Measurements from ENCODE around the gene OTOF.

OTOF gene

DNA sequence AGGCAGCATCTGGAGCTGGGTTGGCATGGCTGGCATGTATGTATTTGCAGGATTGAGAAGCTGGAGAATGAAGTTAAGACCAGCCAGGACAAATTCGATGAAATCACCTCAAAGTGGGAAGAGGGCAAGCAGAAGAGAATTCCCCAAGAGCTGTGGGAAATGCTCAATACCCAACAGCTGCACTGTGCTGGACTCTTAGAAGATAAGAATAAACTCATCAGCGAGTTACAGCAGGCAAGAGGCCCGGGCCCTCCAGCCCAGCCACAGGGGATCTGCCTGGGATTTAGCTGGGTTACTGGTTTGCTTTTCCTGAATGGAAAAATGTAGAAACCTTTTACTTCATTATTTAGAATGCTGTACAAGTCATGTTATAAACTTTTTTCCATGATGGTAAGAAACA is 53.7 kb downstream of the OTOF start:
- no peak overlapping the region for H2AFZ ChIP-seq (ENCODE audit: low read length)
- no peaks in the 10 kb centered on the region for H3F3A ChIP-seq (ENCODE audit: low read depth)
- no peaks in the 10 kb centered on the region for H3K4me1 ChIP-seq (ENCODE audit: insufficient read depth, low read length, poor library complexity, severe bottlenecking)
- no peaks in the 10 kb centered on the region for H4K20me1 ChIP-seq (ENCODE audit: insufficient read depth, low read length, poor library complexity, severe bottlenecking)
- no peak for TF ChIP-seq EZH2phosphoT487 (IDR thresholded peaks at IDR 0.05; ENCODE audit: borderline replicate concordance)
- TF ChIP-seq, protein P1, sequence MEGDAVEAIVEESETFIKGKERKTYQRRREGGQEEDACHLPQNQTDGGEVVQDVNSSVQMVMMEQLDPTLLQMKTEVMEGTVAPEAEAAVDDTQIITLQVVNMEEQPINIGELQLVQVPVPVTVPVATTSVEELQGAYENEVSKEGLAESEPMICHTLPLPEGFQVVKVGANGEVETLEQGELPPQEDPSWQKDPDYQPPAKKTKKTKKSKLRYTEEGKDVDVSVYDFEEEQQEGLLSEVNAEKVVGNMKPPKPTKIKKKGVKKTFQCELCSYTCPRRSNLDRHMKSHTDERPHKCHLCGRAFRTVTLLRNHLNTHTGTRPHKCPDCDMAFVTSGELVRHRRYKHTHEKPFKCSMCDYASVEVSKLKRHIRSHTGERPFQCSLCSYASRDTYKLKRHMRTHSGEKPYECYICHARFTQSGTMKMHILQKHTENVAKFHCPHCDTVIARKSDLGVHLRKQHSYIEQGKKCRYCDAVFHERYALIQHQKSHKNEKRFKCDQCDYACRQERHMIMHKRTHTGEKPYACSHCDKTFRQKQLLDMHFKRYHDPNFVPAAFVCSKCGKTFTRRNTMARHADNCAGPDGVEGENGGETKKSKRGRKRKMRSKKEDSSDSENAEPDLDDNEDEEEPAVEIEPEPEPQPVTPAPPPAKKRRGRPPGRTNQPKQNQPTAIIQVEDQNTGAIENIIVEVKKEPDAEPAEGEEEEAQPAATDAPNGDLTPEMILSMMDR (conservative IDR thresholded peaks at IDR 0.05; ENCODE audit: low read length) = no peak
- no peaks in the 10 kb centered on the region for H3K36me3 ChIP-seq (ENCODE audit: insufficient read depth, low read length)
- no peaks in the 10 kb centered on the region for H3K9me3 ChIP-seq (ENCODE audit: insufficient read depth, low read depth, low read length)
- no peaks in the 10 kb centered on the region for H3K27me3 ChIP-seq (ENCODE audit: insufficient read depth, low read length, poor library complexity, severe bottlenecking)
- no peak overlapping the region for H3K4me3 ChIP-seq (ENCODE audit: low read length, poor library complexity, severe bottlenecking)
- no peaks in the 10 kb centered on the region for H3K79me2 ChIP-seq (ENCODE audit: insufficient read depth, low read length)
- no peak overlapping the region for H3K4me2 ChIP-seq (ENCODE audit: low read depth, low read length, poor library complexity, severe bottlenecking)
- no peak overlapping the region for H3K9ac ChIP-seq (ENCODE audit: low read depth, low read length, poor library complexity, severe bottlenecking)
- H3K9me2 ChIP-seq (replicated peaks; ENCODE audit: low read depth, low read length) = no peaks in the 10 kb centered on the region

DNA sequence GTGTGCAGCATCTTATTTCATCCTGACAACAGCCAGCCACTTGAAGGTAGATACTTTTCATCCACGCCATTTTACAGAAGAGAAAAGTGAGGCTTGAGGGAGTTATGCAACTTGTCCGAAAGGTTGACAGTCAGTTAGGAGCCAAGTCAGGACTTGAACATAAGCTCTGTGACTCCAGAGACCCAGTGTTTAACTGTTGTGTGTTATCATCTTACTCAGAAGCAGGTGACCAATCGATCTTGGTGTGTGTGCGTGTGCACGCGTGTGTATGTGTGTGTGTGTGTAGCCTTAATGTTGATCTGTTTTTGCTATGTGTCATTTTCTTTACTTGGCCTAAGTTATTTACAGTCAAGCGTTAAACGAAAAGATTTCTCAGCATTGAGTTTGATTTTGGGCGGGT is 54.2 kb downstream of the OTOF start:
- H3K4me1 ChIP-seq (ENCODE audit: insufficient read depth, low read length, poor library complexity, severe bottlenecking) = no peaks in the 10 kb centered on the region
- H3K9me2 ChIP-seq (replicated peaks; ENCODE audit: low read depth, low read length) = no peaks in the 10 kb centered on the region
- no peak overlapping the region for H3K4me2 ChIP-seq (ENCODE audit: low read depth, low read length, poor library complexity, severe bottlenecking)
- no peaks in the 10 kb centered on the region for H3K9me3 ChIP-seq (ENCODE audit: insufficient read depth, low read depth, low read length)
- no peaks in the 10 kb centered on the region for H3K79me2 ChIP-seq (ENCODE audit: insufficient read depth, low read length)
- H3F3A ChIP-seq (ENCODE audit: low read depth) = no peaks in the 10 kb centered on the region
- no peaks in the 10 kb centered on the region for H3K36me3 ChIP-seq (ENCODE audit: insufficient read depth, low read length)
- H4K20me1 ChIP-seq (ENCODE audit: insufficient read depth, low read length, poor library complexity, severe bottlenecking) = no peaks in the 10 kb centered on the region
- H3K4me3 ChIP-seq (ENCODE audit: low read length, poor library complexity, severe bottlenecking) = no peak overlapping the region
- no peak for TF ChIP-seq EZH2phosphoT487 (IDR thresholded peaks at IDR 0.05; ENCODE audit: borderline replicate concordance)
- TF ChIP-seq, protein P1 (conservative IDR thresholded peaks at IDR 0.05; ENCODE audit: low read length) = no peak
- no peak overlapping the region for H3K9ac ChIP-seq (ENCODE audit: low read depth, low read length, poor library complexity, severe bottlenecking)
- no peak overlapping the region for H2AFZ ChIP-seq (ENCODE audit: low read length)
- H3K27me3 ChIP-seq (ENCODE audit: insufficient read depth, low read length, poor library complexity, severe bottlenecking) = no peaks in the 10 kb centered on the region

DNA sequence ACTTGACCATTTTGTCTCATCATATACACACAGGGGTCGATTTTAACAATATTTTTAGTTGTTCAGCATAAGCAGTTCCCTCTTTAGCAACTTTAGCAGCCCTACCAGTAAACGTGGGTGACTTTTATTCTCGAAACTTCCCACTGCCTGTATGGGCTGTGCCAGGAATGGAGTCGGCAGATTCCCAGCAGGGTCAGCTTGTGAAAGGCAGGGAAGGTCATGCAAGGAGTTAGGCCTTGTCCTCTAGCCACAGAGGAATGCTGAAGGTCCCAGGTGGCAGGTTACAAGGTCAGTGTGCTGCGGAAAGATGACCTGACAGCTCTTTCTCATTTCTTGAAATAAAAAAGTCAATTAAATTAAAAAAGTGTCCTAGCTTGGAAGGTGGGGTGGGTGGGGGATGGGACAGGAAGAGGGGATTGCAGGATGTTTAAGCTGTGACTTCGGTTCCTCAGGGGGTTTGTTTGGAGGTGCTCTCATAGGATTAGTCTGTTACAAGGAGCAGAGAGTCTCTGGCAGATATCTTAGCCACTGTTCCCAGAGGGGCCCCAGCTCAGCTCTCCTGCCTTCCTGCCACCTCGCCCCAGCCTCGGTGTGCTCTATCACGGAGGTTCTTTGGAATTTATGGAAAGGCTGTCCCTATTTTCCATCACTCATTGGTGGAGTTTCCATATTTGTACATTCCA is 54.8 kb downstream of the OTOF start:
- Histone ChIP-seq H3K4me1 (ENCODE audit: insufficient read depth, low read length, poor library complexity, severe bottlenecking) (no peaks in the 10 kb centered on the region), H2AFZ (ENCODE audit: low read length) (no peak overlapping the region), H3F3A (ENCODE audit: low read depth) (no peaks in the 10 kb centered on the region), H4K20me1 (ENCODE audit: insufficient read depth, low read length, poor library complexity, severe bottlenecking) (no peaks in the 10 kb centered on the region), H3K9ac (ENCODE audit: low read depth, low read length, poor library complexity, severe bottlenecking) (no peak overlapping the region), H3K9me3 (ENCODE audit: insufficient read depth, low read depth, low read length) (no peaks in the 10 kb centered on the region), H3K4me2 (ENCODE audit: low read depth, low read length, poor library complexity, severe bottlenecking) (no peak overlapping the region), H3K4me3 (ENCODE audit: low read length, poor library complexity, severe bottlenecking) (no peak overlapping the region), H3K79me2 (ENCODE audit: insufficient read depth, low read length) (no peaks in the 10 kb centered on the region), H3K27me3 (ENCODE audit: insufficient read depth, low read length, poor library complexity, severe bottlenecking) (no peaks in the 10 kb centered on the region), H3K36me3 (ENCODE audit: insufficient read depth, low read length) (no peaks in the 10 kb centered on the region), H3K9me2 (replicated peaks; ENCODE audit: low read depth, low read length) (no peaks in the 10 kb centered on the region)
- TF ChIP-seq, protein P1 (conservative IDR thresholded peaks at IDR 0.05; ENCODE audit: low read length) = no peak
- no peak for TF ChIP-seq EZH2phosphoT487 (IDR thresholded peaks at IDR 0.05; ENCODE audit: borderline replicate concordance)
